NCI-H460 (cell line): ENCODE measurements around the gene C5orf34. TPM values are rescaled to one million over a fixed set of nuclear protein-coding genes. Genes with fewer than 3 reads are reported as not detected.

Experiments
- DNase-seq: peaks from one replicate; pipeline ENCODE4 v3.0.0-alpha.2; 2016; ENCODE audit warnings: low read depth; ENCODE audit errors: extremely low read depth
- total RNA-seq: library from RNA; depleted of rRNA; stranded (reverse); fragments of >200 nt; shearing (Covaris generic); gene quantifications from 2 replicates; pipeline ENCODE4 v1.2.3, GENCODE V29; 2014; rRNA removed

Gene C5orf34
- total RNA-seq, 1 experiment from 2014 or later, result 11.5 TPM

DNA sequence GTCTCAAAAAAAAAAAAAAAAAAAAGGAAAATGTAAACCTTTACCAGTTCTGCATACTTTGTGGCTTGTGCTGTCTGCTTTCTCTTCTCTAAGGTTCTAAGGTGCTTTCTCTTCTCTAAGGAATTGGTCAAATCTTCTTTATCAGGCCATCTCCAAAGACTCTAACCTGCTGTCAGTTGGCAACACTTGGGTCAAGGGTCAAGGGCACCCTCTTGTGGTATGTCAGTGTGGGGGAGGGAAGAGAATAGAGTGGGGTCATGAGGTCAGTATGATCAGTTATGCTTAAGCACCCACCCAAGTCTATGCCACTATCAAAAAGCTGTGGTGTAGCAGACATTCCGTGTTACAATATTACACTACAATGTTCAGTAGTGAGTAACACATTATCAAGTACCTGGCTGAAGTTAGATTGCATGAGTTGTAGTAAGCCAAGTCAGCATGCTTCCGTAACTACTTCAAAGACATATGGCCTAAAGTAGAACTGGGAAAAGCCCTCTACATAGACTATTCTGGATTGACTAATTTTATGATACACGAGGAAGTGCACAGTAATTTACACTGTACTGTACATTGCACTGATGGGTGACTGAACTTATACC, 77.8 kb downstream of the C5orf34 start:
- no peak for DNase-seq

Other genes starting within 250 kb of the C5orf34 start
- gene HMGCS1, start 201.7 kb downstream of the C5orf34 start, total RNA-seq, result 11.2 and 14.2 TPM in 2 replicates
- 0.22 TPM in 1 of 2 replicates, not detected in the other for gene CCL28, start 102.8 kb downstream of the C5orf34 start, total RNA-seq
- 59.3 and 65.6 TPM in 2 replicates for gene TMEM267, start 31.3 kb downstream of the C5orf34 start, total RNA-seq
- gene PAIP1, start 41.9 kb upstream of the C5orf34 start, total RNA-seq, result 170 and 180 TPM in 2 replicates
- 30.9 and 35.9 TPM in 2 replicates for gene NNT, start 88.0 kb upstream of the C5orf34 start, total RNA-seq